NCI-H1694 treated with DMSO at 0.1 percent for 48 hours (cell line): ENCODE data around the gene ALG8.
"Not testable (repeated sequence)": the region's sequence is repeated elsewhere in the genome, so short reads cannot be mapped to it uniquely, and the experiment has no call there.

Experiments
- DNase-seq: peaks from one replicate; lab custom pipeline; 2025; lab: John Stamatoyannopoulos, UW

ALG8 gene

DNA sequence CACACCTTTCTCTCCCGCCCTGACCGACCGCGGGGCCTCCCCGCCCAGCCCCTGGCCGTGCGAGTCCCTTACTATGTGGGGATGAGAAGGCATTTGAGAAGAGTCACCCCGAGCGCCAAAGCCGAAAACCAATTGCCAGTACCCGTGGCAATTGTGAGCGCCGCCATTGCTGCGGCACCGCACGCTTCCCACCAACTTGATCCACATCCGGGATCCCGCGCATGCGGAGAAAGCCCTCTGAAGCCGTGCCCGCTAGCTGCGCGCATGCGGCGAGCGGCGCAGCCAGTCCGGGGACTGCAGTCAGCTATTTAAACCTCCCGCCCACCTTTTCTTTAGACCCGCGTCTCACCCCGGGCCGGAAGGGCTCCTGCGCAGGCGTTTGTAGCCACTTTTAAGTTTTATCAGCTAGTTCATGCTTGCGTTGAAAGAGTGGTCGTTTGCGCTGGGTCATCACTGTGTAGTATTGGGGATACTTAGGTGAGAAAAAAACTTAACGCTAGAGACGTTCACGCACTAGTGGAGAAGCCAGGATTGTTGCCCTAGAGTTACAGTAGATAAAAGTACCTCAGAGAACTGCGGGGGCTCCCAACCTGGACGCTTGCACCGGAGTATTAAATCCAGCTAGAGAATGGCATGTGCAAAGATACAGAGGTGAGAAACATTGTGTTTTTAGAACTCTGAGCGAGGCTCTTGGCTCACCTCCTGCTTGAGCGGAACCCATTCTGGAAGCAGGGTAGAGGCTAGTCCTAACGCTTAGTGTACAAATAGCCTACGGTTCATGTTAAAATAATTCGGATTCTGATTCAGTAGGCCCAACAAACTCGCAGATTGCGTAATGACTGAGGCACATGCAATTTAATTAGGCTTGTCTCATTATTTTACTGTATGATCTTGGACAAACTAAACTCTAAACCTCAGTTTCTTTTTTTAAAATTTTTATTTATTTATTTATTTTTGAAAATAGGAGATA is at the start of gene ALG8:
ALG8 (minus strand) TSS at position 205 of the 970 bp plus-strand sequence; CDS start at position 167, 38 bp downstream.
- peak; percentile 84 for DNase-seq

DNA sequence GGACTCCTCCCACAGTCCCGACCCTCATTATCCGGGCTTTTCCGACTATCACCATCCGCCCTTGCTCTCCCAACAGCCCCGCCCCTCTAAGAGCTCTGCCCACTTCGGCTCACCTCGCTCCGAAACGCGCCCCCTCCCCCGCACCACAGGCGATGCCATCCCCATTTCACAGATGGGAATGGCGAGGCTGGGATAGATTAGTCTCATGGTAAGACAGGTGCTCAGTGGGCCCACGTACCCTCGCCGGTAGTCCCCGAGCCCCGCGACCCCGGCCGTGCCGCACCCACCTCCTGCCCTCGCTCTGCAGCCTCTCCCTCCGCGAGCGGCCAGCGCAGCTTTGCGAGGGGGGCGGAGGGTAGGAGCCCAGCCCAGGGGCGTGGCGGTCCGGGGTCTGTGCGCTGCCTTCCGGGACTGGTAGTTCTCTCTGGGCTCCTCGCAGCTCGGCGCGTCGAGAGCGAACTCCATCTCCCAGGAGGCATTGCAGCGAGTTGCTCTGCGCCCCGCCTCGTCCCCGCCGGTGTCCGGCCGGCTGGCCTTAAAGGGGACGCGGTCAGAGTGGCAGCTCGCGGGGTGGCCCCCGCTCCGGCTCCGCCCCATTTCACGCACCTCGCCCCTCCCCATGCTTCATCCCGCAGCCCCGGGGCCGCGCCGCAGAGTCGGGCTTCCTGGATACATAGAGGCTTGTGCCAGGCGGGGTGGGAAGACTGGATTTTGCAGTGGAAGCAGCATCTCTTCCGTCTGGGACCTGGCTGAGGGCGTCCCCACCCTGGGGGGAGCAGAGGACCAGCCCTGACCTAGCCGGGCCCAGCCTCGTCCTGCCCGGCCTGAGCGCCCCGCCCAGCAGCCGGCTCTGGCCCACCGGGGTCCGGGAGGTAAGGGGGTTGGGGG is 49.1 kb upstream of the ALG8 start, which contains the start of the genes KCTD21 and USP35:
KCTD21 (minus strand) TSS at position 341 of the 888 bp plus-strand sequence. CDS start 14,072 bp downstream, outside the sequence.
USP35 (plus strand) TSS at position 634 of the 888 bp plus-strand sequence. CDS start 7,327 bp downstream, outside the sequence.
- peak; percentile 84 for DNase-seq

DNA sequence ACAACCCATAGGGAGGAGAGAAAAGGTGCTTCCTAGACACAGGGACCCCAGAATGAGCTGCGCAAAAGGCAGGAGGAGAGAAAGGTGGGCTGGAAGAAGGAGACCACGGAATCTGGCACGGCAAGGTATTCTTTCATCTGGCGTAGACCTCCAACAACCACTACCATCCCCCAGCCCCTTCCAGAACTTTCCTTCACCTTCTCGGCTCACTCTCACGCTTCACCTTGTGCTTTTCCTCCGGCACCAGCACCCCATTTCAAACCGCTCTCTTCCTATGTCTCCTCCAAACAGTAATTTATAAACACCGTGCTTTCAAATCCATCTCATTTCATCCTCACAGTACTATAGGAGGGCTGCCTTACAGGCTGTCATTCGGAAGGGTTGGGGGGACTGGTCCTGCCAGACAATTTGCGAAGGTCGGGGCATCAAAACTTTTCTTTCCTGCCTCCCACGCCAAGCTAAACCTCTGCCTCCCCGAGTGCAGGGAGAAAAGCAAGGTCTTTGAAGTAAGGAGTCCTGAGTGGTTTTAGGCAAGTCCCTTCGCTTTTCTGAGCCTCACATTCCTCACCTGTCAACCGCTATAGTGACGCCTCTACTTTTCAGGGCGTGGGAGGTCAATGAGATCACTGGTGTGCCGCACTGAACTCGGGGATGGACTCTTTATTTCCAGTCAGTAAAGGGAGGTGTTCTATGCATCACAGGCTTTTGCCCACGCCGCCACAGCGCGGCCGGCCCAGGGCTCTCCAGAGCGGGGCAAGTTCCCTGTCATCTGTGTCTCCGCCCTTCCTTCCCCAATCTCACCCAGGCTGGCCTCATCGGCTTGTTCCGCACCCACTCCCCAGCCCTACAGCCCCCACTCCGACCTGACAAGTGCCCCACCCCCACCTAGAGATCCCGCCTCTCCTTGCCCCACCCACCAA is 48.2 kb upstream of the ALG8 start:
- no peak for DNase-seq

DNA sequence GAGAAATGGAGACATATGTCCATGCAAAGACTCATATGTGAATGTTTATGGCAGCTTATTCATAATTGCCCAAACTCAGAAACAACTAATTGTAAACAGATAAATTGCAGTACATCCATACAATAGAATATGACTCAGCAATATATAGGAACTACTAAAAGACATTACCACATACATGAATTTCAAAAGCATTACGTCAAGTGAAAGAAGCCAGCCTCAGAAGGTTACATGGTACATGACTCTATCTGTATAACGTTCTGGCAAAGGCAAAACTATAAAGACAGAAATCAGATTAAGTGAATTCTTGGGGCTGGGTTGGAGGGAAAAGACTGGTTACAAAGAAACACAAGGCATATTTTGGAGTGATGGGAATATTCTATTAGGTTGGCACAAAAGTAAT is 41.8 kb upstream of the ALG8 start:
- no peak for DNase-seq

DNA sequence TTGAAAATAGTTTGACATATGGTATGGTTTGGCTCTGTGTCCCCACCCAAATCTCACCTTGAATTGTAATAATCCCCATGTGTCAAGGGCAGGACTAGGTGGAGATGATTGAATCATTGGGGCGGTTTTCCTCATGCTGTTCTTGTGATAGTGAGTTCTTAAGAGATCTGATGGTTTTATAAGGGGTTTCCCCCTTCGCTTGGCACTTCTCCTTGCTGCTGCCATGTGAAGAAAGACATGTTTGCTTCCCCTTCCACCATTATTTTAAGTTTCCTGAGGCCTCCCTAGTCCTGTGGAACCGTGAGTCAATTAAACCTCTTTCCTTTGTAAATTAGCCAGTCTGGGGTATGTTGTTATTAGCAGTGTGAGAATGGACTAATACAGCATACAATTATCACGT is 41.3 kb upstream of the ALG8 start:
- DNase-seq = no peak

DNA sequence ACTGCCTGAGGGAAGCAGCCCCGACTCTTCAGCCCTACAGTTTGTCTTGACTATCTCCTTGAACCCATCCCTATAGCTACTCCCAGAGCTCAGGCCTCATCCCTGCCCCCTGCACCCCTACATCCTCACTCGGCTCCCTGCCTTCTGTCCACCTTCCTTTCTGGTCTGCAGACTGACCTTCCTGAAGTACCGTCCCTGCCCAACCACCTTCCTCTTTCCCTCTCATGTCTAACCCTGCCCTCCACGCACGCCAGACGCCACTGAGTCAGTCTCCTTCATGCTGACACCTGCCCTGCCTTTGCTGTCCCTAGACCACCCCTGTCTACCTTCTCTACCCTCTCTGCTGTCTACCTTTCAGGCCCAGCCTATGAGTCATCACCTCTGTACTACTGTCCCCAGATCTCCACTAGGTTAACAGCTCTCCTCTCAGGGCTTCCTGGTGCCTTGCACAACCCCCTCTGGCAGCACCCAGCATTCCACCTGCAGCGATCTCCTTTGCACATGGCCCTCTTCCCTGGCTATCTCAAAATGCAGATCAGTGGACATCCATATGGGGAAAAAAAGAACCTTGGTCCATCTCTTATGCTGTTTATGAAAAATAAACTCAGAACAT is 40.1 kb upstream of the ALG8 start:
- no peak for DNase-seq

DNA sequence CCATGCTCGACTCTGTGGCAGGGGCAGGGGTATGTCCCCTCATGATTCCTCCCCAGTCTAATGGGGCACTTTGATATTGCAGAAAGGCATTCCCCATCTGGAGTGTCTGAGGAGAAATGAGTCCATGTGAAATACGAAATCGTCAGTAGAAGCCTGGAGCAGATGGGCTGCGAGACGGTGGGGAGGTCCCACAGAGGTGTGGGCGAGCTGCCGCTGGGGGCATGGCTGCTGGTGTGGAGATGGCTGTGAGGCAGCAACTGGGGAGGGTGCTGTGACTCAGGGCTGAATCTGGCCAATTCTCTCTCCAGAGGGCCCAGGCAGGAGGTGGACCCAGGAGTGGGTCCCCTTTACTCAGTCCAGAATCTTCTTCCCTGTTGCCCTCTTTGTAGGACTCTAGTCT is 37.8 kb upstream of the ALG8 start:
- DNase-seq = no peak

DNA sequence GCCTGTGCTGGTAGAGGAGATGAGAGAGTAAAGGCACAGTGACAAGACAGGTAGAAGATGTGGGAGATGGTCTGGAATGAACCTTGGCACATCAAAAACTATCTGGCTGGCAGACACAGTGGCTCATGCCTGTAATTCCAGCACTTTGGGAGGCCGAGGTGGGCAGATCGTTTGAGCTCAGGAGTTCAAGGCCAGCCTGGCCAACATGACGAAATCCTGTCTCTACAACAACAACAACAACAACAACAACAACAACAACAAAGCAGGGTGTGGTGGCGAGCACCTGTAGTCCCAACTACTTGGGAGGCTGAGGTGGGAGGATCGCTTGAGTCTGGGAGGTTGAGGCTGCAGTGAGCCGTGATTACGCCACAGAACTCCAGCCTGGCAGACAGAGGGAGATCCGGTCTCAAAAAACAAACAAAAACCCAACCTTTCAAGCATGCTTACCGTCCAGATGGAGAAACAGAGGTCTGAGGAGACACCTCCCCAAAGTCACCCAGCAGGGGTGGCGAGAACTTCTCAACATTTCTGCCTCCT is 37.2 kb upstream of the ALG8 start:
- DNase-seq = no peak

DNA sequence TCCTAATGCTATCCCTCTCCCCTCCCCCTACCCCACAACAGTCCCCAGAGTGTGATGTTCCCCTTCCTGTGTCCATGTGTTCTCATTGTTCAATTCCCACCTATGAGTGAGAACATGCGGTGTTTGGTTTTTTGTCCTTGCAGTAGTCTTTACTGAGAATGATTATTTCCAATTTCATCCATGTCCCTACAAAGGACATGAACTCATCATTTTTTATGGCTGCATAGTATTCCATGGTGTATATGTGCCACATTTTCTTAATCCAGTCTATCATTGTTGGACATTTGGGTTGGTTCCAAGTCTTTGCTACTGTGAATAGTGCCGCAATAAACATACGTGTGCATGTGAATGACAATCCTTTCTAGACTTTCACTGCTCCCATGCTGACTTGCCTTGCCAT is 36.4 kb upstream of the ALG8 start:
- not testable (repeated sequence) for DNase-seq

DNA sequence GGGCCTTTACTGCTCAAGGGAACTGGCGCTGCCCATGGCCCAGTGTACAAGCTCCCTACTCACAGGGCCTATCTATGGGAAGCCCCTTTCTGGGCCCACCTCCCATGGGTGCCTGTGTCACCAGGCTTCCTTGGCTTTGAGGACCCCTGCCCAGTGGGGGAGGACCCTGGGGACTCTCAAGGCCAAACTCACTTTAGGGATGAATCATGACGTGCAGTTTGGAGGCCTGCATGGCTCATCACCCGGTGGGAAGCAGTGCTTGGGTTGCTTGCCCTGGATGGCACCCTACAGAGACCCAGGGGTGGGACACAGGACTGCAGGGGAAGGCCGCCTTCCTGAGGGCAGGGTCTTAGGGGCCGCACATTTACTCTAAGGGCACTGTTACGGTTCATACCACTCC is 32.5 kb upstream of the ALG8 start:
- no peak for DNase-seq

DNA sequence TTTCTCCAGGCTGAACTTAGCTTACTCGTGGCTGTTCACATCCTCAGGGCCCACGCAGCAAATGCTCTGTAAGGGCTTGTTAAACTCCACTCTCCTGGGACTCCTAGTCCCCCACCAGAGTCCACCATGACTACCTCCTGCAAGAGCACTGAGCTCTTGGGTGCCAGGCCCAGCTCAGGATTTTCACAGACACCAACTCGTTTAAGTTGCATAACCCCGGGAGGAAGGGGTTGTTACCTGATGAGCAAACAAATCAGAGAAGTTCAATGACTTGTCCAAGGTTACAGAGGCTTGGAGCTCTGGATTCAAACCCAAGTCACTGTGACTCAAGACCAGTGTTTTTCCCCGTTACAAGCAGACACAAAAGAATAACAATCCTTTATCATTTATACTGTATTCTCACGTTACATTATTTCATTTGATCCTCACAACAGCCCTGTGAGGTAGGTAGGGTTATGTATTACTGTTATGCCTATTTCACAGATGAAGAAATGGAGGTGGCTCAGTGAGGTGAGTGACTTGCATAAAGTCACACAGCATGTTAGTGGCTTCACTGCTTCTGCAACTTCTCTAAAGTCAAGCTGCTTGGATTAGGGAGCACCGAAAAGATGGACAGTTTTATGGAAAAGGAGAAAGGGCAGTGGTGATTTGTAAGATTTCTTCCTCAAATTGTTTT is 31.6 kb upstream of the ALG8 start:
- DNase-seq = no peak

DNA sequence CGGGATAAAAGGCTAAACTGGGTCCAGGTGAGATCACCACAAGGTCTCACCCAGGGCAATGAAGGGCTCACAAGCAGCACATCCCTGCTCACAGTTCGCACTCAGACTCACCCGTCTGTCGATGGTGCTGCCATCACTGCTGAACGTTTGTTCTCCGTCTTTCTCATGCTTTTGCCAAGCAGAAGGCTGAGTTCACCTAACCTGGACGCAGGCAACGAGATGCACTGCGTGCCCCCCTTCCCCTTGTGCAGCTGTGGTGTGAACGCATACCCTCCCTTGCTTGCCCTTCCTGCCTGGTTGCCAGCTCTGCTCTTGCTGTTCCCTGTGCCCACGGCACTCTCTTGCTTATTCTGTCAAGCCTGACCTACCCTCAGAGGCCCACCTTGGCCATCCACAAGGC is 31.0 kb upstream of the ALG8 start:
- no peak for DNase-seq

DNA sequence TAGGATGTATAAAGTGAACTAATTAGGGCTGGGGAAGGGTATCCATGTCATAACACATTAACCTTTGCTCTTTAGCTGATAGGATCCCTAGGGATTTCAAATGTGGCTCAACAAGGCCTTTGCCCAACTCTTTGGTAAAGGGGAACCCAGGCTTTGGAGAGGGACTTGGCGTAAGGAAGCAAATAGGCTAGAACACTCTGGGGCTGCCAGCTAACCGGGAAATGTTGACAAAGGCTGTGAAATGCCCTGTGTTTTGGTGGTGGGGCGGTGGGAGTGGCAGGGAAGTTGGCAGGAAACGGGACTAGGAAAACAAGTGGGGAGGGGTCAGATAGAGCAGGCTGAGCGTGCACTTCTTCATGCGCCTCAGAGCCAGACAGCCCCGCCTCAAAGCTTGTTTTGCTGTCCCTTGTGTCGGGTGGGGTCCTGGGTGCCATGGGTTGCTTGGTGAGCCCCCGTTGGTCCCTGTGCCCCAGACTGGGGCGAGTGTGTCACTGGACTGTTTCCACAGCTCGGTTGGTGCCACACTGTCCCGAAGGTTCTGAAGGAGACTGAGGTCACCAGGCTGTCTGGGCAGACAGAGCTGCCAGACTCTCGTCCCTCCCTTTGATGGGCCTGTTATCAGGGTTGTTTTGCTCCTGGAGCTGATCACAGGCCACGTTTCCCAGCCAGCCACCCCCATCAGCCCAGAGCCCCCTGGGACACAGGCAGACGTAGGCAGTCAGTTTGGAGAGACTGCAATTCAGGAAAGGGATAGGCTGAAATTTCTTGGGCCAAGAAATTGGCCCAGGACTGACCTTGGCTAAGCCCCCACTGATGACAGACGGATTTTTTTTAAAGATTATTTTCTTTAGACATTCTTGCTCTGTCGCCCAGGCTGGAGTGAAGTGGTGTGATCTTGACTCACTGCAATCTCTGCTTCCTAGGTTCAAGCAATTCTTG is 29.4 kb upstream of the ALG8 start:
- DNase-seq = no peak

DNA sequence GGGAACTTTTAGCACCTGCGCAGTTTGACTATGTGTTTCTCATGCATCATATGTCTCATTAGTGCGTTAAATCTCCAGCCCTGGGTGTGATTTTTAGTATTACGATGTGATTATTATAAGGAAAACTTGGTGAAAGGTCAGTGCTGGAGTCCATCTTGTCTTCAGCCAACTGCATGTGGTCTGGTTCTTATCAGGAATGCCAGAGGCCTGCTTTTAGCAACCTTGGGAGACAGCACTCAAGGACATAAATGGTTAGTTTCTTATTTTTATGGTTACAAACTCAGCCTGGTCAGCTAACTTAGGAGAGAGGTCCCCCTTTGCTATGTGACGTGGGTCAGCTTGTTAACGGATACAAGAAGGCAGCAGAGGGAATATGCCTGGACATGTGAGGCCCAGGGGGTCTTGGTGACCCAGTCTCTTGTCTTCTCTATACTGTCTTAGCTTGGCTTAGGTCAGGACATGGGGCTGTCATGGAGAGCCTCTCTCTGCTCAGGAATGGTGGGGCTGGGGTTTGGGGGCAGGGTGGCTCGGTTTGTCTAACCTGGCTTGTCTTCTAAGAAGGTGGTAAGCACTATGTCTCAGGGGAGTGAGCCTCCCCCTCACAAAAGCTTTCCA is 27.5 kb upstream of the ALG8 start:
- DNase-seq = no peak

DNA sequence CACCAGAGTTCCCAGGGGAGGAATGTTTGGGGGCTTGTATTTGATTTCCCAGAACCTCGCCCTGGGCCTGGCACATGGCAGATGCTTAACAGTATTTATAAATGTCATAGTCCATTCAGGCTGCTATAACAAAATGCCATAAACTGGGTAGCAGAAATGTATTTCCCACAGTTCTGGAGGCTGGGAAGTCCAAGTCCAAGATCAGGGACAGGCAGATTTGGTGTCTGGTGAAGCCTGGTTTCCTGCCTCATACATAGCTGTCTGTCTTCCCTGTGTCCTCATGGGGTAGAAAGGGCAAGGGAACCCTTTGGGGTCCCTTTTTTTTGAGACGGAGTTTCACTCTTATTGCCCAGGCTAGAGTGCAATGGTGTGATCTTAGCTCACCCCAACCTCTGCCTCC is 25.0 kb upstream of the ALG8 start:
- DNase-seq = no peak

DNA sequence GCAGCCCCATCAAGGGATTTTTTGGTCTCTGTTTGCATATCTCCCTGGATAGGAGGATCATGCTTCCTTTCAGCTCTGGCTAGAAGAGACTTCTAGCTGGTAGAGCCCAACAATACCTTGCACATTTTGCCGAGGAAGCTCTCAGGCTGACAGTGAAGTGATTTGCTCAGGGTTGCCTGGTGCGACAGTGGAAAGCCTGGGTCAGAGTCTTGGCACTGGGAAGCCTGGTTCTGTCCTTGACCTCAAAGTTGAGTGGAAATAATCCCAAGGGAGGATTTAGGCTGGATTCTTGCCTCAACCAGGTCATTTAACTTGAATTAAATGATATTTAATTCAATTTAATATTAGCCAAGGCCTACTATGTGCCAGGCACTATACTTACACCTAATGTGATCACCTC is 24.4 kb upstream of the ALG8 start:
- no peak for DNase-seq

DNA sequence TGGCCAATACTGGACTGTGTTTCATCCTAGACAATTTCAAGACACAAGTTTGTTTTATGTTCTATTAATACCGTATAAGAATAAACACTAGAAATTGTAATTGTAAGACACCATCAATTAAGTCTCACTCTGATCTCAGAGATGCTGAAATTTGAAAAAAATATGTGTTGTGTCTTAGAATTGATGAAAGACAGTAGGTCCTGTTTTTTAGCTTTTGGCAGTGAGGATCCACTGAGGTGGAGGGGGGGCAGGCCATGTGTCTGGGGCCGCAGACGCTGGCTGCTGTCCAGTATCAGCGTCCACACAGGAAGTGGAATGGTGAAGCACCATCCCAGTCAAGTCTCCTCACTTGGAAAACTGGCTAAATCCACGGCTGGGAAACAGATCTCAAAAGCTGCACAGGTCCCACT is 22.5 kb upstream of the ALG8 start:
- DNase-seq = no peak

DNA sequence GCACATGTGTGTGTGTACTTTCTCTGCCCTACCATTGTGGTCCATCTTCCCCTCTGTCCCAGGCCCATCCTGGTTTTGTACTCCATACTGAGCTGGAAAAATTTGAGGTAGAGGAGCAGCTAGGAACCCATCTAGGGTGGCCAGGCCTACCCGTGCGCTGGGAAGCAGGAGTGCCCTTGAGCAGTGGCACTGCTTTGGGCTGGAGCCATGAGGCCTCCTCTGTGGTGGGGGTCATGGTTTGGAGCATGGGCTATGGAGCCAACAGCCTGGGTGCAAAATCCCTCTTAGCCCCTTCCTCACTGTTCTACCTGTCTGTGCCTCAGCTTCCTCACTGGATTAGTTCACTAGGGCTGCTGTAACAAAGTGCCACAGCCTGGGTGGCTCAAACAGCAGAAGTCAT is 21.9 kb upstream of the ALG8 start:
- DNase-seq = no peak

DNA sequence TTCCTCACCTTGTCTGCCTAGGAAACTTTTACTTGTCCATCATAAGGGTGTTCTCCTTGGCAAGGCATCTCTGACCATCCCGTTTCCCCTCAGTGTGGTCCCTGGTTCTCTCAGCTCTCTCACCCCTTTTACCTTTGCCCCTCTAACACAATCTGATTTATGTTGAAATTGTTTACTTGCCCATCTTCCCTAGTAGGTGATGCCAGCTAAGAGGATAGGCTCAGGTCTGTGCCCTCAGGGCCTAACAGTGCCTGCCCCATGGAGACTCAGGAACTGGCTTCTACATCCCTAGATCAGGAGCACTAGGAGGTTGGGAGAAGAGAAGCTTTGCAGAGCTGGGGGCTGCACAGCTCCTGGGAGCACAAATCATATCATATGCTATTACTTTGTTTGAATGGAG is 21.1 kb upstream of the ALG8 start:
- DNase-seq = no peak
